ENCODE data around the gene RBP2.
"Not testable (repeated sequence)": the region's sequence is repeated elsewhere in the genome, so short reads cannot be mapped to it uniquely, and the experiment has no call there.

Gene RBP2

DNA sequence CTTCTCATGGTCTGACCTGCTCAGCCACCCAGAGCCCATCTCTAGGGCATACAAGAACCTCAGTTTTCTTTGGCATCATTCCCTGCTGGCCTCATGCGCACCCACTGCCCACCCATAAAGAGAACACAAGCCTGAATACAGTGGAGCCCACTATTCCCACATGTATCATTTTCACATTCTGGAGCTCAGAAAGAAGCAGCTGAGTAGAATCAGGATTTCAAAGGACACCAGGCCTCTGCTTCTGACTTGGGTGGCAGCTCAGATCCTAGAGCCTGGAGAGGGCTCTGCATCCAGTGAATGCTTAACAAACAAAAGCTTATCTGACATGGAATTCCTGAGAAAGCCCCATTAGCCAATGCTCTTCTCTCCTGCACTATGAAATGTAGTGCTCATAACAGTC lies 34.7 kb downstream of the RBP2 start:
- DNase-seq (ENCODE audit: low read depth) = no peak

DNA sequence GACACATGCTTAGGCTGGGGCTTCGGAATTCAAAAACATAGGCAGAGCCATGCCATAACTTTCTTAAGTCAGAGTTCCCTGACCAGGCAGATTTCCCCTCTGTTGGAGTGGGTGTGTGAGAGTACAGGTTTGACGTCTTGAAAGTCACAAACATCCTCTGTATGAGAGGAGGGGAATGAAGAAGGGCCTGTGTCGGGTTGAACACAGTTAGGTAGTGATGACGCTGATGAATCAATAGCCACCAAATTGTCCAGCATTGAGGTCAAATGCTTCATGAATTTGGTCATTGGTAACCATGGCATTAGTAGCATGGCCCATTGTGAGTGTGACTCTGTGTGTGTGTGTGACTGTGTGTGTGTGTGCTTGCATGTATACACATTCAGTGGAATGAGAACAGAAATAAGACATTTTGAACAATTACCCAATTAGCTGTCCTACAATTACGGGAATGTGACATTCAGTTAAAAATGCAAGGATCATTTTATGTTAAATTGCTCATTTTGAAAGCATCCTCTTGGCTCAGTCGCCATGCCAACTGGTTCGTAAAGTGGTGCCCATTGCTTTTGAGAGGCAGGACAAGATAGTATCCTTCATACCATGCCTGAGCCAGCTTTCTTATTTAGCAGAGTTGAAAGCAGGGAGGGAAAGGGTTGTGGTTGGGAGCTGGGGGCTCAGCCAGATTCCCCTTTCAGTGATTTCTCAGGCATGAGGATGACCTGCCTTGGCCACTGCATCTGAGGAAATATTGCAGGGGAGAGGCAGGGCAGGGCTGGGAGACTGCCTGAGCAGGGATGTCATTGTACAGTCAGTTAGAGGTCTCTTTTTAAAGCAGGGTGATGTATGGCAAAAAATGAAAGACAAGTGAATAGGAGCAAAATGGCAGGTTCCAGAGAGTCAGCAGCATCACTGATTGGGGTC lies 35.4 kb downstream of the RBP2 start:
- no peak for DNase-seq (ENCODE audit: low read depth)

DNA sequence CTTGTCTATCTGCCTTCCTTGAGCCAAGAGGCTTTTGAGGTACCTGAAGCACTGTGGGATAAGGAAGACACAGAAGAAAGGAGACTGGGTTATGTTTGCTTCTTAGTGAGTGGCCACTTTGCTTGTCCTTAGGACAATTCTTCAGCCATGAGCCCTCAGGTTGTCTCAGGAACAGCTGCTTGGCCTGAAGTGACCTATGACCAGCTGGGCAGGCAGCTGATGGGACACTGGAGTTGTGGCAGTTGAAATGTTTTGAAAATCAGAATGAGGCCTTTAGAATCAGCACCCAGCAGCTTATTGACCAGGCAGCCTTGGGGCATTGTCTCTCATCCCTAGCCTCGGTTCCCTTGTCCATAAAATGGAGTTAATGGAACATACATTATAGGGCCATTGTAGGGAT lies 37.0 kb downstream of the RBP2 start:
- no peak for DNase-seq (ENCODE audit: low read depth)

DNA sequence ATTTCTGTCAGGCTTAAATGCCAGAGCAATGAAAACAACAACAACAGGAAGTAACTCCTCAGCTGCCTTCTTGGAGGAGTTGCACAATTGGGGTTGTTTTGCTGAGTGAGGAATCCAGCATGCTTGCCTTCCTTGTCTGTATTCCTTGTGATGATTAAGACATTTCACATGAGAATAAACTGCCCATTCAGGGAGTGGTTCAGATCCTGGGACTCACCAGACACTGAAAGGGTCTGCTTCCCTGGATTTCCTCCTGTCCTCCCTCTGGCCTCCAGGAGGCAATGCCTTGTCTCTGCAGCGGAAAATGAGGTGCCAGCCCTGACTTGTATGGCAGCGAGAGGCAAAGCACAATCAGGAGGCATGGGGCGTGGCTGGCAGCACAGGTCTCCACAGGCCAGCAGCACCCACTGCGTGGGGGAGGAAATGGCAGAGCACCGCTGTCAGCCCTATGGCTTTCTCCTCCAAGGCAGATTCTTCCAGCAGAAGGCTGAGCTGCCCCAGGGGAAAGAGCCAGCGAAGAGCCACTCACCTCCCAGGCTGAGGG lies 41.5 kb downstream of the RBP2 start:
- no peak for DNase-seq (ENCODE audit: low read depth)

DNA sequence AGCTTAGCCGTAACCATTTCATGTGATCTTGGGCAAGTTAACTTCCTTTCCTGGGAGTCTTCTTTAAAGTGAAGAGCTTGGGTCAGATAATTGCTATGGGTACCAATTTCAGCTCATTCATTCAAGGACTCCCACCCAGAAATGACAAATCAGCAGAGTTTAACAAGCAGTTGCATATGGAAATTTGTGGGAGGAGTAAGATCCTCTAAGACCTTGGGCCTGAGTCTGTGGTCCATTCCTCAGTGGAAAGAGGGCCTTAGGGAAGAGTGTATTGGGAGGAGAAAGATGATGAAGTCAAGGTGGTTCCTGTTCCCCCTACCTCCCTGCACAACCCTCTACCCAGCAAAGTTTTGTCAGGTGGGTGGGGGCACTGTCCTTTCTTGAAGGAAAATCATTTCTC lies 42.1 kb downstream of the RBP2 start:
- no peak for DNase-seq (ENCODE audit: low read depth)

DNA sequence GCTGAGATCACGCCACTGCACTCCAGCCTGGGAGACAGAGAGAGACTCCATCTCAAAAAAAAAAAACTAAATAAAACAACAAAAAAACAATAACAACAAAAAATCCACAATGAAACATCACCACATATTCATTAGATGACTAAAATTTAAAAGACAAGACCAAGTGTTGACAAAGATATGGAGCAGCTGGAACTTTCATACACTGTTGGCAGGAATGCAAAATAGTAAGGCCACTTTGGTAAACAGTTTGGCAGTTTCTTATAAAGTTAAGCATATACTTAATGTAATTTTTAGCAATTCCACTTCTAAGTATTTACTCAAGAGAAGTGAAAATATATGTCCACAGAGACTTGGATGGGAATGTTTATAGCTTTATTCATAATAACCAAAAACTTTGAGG lies 43.2 kb downstream of the RBP2 start:
- no peak for DNase-seq (ENCODE audit: low read depth)

DNA sequence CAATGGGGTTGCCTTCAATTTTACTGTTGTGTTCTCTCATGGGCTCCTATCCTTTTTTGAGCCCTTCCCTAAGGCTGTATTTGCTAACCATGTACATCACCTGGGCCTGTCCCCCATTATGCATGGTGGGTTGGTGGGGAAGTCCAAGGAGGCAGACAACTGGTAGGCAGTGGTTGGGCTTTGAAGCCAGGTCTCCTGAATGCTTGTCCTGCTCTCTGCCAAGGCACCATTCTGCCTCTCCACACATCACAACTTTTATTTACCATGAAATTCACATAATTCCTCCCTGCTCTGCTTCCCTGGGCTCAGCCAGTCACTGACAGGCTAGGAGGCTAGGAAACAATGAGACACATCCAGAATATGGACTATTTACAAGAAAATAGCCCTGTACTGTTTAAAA lies 45.8 kb downstream of the RBP2 start:
- no peak for DNase-seq (ENCODE audit: low read depth)

DNA sequence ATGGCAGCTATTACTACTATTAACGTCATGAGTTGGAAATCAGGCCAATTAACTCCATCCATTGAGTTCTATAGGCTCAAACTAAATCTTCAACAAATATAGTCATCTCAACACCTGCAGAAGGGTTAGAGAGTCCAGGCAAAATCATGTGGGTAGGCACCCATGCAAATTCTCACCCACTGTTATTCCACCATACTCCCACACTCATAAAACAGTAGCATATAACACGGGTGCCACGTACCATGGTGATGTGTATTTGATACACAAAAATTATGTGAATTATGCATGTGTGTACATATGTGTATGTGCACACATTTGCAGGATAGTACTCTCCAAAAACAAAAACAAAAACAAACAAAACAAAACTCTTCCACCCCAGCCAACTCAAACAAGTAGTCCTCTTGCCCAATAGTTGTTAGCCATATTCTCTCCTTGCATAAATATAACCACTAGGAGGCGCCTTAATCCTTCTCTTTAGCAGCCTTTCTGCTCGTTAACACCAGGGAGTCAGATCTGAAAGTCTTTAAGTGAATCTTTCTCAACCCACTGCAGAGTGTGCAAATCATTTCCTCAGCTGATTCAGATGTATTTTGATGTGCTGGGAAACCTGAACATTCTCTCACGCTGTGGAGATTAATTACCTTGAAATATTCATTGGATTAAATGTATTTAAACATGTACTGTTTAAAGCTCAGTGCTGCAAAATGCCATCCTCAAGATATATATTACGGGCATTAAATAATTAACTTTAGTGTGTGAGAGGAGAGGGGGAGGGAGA lies 48.8 kb downstream of the RBP2 start:
- DNase-seq (ENCODE audit: low read depth) = no peak

DNA sequence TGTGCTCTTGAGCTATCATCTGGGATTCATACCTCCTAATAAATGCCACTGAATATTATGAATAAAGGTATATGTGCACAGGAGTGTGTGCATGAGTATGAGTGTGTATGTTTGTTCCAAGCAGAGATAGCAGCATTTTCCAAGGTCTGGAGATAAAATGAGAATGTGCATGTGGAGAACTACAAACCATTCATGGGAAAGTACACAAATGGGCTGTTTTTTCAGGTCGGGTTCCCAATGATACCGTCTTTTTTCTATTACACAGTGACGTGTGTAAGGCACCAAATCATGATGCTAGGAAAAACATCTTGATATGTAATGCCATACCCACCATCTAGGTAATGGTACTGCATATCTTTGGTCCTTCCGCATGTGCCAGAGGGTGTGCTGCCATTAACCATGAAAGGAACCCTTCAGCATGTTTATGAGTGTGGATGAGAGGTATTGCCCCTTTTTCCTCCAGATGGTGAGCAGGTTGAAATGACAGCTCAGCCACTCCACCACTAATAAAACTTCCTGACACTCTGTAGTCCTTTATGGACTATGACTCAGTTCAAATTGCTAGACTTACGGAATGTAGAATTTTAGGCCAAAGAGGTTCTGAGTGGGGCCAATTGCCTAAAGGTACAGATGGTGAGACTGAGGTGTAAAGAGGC lies 50.4 kb downstream of the RBP2 start:
- no peak for DNase-seq (ENCODE audit: low read depth)

DNA sequence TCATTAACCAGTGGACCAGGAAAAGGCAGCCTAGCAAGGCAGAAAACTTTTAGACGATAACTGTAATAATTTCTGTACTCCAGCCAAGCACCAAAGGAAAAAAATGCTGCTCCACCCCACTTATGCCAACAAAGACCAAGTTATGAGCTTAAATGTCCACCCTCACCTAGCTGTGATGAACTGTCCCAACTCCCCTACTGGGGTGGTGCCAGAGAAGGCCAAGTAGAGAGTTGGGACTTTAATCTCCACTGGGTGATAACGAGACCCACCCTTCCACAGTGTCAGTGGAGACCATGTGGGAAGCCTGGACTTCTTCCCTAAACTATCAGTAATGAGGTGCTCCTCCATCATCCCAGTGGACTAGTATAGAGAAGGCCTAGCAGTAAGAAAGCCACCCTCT lies 53.1 kb downstream of the RBP2 start:
- no peak for DNase-seq (ENCODE audit: low read depth)

DNA sequence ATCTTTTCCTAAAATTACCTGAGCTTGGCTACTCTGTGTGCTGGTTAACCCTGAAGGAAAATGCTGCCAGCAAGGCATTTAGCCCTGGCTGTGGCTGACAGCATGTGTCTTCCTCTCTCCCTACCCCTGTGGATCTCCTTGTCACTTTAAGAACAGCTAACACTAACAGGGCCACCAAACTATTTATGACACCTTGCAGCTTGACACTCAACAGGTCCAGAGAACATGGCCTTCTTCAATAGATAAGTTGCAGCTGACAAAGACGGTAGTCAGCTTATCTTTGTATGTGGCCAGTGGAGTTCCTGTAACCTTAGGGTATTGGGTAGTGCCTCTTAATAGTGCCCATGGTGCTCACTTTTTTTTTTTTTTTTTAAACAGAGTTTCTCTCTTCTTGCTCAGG lies 54.9 kb downstream of the RBP2 start:
- no peak for DNase-seq (ENCODE audit: low read depth)

DNA sequence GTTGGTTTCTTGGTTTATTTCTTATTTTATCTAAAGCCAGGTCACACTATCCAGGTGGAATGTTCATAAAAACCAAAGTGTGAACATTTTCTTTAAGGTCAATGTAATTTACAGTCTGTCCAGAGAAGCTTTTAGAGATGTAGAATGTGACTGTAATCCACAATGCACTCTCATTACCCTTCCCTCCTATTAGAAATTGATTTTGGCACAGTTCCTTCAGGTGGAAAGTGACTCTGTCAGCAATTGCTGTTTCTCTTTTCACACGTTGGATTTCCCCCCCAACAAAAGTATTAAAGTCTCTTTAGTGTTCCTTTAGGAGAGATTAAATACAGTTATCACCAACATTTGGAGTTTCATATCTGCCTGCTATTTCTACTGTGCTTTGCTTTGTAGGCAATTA lies 55.3 kb downstream of the RBP2 start:
- DNase-seq (ENCODE audit: low read depth) = no peak

DNA sequence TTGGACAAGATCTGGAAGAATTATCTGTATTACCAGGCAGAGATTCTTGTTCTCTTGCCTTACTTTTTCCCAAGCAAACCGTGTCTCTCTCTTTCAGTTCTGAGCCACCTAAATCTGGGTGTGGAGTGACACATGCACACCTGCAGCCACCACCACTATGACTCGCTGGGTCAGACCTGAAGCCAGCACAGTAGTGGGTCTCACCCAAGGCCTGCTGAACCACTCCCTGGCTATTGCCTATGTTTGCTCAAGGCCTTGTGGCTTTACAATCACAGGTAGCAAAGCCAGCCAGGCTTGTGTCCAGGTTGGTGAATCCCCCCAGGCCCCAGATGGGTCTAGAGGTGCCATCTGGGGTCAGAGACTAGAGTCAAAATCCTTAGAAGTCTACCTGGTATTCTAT lies 58.2 kb downstream of the RBP2 start:
- DNase-seq (ENCODE audit: low read depth) = no peak

DNA sequence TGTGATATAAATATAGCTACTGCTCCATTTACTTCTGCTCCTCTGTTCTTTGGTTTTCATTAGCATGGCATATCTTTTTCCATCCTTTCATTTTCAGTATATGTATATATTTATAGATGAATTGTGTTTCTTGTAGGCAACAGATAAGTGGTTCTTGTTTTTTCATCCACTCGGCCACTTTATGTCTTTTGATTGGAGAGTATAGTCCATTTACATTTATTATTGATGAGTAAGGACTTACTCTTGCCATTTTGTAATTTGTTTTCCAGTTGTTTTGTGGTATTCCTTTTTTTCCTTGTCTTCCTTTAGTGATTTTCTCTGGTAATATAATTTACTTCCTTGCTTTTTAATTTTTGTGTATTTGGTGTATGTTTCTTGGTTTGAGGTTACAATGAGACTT lies 60.0 kb downstream of the RBP2 start:
- no peak for DNase-seq (ENCODE audit: low read depth)

DNA sequence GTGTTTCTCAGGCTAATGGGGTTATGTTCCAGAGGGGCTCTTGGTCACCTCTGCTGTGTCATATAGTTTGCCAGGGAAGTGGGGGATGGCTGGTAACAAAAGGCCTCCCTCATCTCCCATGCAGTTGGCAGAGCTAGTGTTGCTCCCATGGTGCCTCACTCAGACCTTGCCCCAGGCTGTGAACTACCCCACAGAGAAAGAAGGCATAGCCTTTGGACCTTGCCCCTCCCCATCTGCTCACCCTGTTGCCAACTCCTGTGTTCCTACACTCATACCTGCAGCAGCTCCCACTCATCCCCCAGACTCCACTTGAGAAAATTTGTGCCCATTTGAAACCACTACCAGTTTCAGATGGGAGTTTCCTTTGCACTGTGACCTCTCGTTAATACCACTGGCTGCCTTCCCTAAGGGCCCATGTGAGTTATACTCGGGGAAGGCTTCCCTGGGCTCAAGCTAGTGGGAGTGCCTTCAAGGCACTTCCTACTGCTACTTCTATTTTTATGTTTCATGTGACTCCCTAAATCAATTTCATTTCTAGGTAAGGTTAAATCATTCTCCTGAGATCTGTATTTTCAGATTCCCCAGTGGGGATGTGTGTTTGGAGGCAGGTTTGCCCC lies 61.6 kb downstream of the RBP2 start:
- no peak for DNase-seq (ENCODE audit: low read depth)

DNA sequence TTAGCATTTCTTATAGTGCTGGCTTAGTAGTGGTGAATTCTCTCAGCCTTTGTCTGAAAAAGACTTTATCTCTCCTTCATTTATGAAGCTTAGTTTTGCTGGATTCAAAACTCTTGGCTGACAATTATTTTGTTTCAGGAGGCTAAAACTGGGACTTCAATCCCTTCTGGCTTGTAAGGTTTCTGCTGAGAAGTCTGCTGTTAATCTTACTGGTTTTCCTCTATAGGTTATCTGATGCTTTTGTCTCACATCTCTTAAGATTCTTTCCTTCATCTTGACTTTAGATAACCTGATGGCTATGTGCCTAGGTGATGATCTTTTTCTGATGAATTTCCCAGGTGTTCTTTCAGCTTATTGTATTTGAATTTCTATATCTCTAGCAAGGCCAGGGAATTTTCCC lies 63.4 kb downstream of the RBP2 start:
- DNase-seq (ENCODE audit: low read depth) = not testable (repeated sequence)

All from activated T-helper 1 cell treated with Interleukin-2 at 50 U/mL for 16 hours (primary cell).